Brain microvascular endothelial cell (primary cell): ENCODE measurements around the gene KCNQ1.

Source experiments
- DNase-seq: peaks from one replicate; pipeline ENCODE4 v3.0.0-alpha.2; 2020
- H3K27ac ChIP-seq: fragments of 250-450 bp; sonication (Bioruptor Pico); 2 replicates; pipeline ENCODE4 v1.5.1; 2020; ENCODE audit warnings: mild to moderate bottlenecking, moderate library complexity
- H3K27me3 ChIP-seq: fragments of 250-450 bp; sonication (Bioruptor Pico); replicated peaks from 2 replicates; pipeline ENCODE4 v1.5.1; 2020; ENCODE audit warnings: mild to moderate bottlenecking
- H3K36me3 ChIP-seq: fragments of 250-450 bp; sonication (Bioruptor Pico); replicated peaks from 2 replicates; pipeline ENCODE4 v1.5.1; 2020; ENCODE audit warnings: mild to moderate bottlenecking
- H3K4me3 ChIP-seq: 2 replicates; pipeline ENCODE4 v1.5.1; 2011; ENCODE audit warnings: low read depth, mild to moderate bottlenecking, control low read depth, low read length, moderate library complexity
- CTCF ChIP-seq: IDR thresholded peaks from 2 replicates; pipeline ENCODE4 v1.5.1; 2011; ENCODE audit warnings: low read depth, mild to moderate bottlenecking, moderate library complexity, low read length, control low read depth, inconsistent platforms; ENCODE audit errors: missing control alignments
- in situ Hi-C: cut with HindIII; loops from 2 replicates; pipeline ENCODE4 v1.10.0; 2017; ENCODE audit warnings: low sequenced_read_pairs, low pct_ligation_motif_present

Gene KCNQ1

GRCh38 chr11:2689651-2690575 lies 245.1 kb downstream of the KCNQ1 start:
- no peak for DNase-seq
- no peaks in the 10 kb centered on the region for H3K36me3 ChIP-seq
- in situ Hi-C loops = no loop called here
- no peak for TF ChIP-seq CTCF
- no peaks in the 10 kb centered on the region for H3K27me3 ChIP-seq
- H3K4me3 ChIP-seq = no peak overlapping the region
- no peak overlapping the region for H3K27ac ChIP-seq

- Histone ChIP-seq H3K4me3 (no peak overlapping the region), H3K27ac (no peak overlapping the region), H3K27me3 (no peaks in the 10 kb centered on the region), H3K36me3 (no peaks in the 10 kb centered on the region)
- no peak for DNase-seq
- no peak for TF ChIP-seq CTCF
- in situ Hi-C loops = no loop called here
Measured at GRCh38 chr11:2690596-2691354, 246.0 kb downstream of the KCNQ1 start.

GRCh38 chr11:2691355-2691761 lies 246.6 kb downstream of the KCNQ1 start:
- H3K4me3 ChIP-seq = no peak overlapping the region
- in situ Hi-C loops = no loop called here

GRCh38 chr11:2691991-2692875 lies 247.4 kb downstream of the KCNQ1 start:
- no peaks in the 10 kb centered on the region for H3K36me3 ChIP-seq
- TF ChIP-seq CTCF = peak; percentile 52
- DNase-seq = no peak
- H3K27me3 ChIP-seq = no peaks in the 10 kb centered on the region
- H3K4me3 ChIP-seq = no peak overlapping the region
- no peak overlapping the region for H3K27ac ChIP-seq
- in situ Hi-C loops = no loop called here

More at GRCh38 chr11:2691355-2691761, 246.6 kb downstream of the KCNQ1 start:
- Histone ChIP-seq H3K27ac (no peak overlapping the region), H3K27me3 (no peaks in the 10 kb centered on the region), H3K36me3 (no peaks in the 10 kb centered on the region)
- no peak for TF ChIP-seq CTCF
- no peak for DNase-seq
